SK-N-DZ (cell line): ENCODE measurements around the gene PRUNE1.
A peak's percentile ranks its signal among the peaks of the same experiment; 100 is the strongest.

Source experiments
- DNase-seq: peaks from one replicate; pipeline ENCODE4 v3.0.0-alpha.2; 2015; ENCODE audit warnings: low spot score

PRUNE1 gene

DNA sequence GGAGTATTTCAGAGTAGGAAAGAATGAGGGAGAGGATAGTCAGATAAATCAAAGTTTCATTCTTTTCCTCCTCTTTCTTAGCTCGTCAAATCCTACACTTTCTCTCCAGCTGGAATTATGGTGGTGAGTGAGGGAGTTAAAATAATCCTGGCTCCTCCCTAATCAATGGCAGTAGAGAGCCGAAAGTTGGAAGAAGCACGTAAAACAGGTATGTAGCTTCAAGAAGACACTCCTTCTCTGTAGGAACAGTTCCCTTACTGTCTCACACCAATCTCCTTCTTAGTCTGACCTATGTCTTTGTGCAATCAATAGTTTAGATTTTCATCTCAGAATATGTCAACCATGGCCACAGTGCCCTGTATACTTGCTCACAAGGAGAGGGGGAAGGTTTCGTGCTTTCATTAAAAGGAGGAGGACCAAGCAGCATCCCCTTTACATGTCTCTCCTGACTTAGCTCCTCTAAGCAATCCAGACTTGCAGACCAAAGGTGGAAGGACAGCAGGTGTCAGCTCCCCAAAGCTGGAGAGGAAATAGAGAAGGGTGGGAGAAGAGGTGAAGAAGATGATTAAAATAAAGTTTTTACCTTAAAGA is 2.4 kb upstream of the PRUNE1 start:
- DNase-seq, result no peak

DNA sequence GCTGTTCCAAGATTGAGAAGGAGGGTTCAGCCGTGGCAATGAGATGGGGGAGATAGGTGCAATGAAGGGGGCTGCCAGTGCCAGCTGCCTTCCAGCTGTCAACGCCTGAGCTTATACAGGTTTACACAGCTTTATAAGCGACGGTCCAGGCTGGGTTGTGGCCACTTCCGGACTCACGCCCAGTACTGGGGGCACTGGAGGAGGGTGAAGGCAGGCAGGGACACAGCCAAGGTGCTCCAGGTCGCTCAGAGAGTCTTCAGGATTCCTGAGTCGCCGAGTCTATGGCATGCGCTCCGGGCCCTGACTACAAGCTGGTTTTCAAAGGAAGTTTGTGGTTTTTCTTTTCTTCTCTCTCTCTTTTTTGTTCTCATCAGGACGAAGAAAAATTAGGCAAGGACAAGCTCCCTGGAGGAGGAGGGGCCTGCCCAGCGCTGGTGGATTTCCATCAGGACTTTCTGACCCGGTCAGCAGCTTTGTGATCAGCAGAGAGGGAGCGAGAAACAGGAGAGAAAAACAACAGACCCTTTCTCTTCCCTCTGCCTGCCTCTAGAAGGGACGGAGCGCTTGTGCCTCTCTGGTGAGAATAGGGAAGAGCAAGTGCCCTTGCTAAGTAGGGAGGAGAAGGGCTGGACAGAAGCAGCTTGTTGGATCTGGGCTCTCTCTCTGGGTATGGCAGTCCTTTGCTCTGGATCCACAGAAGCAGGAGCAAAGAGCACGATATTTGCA is 1.8 kb upstream of the PRUNE1 start, which contains the start of gene MINDY1:
Gene MINDY1 (minus strand): TSS at position 576 of the 726 bp plus-strand sequence. CDS start 4,285 bp downstream, outside the sequence.
- DNase-seq, result peak; percentile 92

GRCh38 chr1:151007853-151008243 is 401 bp upstream of the PRUNE1 start:
- DNase-seq, result no peak

DNA sequence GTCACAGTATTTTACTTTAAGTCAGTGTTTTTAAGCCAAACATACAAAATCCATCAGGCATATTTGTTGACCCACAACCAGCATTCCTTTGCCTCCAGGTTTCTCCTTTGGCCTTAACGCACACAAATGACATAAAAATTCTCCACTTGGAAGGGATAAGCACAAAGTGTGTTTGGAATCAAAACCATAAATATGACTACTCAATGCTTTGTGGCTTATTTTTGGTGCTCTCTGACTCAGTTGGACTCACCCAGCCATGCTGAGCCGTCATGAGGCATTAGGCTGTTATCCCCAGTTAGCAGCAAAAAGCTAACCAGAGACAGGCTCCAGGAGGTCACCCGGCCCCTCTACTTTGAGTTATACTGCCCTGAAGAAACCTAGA is 948 bp downstream of the PRUNE1 start:
- DNase-seq, result no peak

- DNase-seq, result no peak
Observed at GRCh38 chr1:151009674-151010345, 1.6 kb downstream of the PRUNE1 start.

DNA sequence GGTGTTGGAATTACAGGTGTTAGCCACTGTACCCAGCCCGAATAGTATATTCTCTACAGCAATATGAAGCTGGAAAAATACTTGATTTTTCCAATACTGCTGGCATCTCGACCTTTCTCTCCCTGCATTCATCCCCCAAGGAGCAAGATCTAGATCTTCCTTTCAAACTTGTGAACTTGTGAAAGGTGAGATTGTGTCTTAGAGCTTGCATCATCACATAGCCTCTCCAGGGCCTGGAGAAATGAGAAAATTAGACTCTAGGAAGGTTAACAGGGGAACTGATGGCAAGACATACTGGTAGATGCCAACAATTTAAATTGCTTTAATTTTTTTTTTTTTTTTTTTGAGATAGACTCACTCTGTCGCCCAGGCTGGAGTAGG is 2.1 kb downstream of the PRUNE1 start:
- DNase-seq, result no peak

DNA sequence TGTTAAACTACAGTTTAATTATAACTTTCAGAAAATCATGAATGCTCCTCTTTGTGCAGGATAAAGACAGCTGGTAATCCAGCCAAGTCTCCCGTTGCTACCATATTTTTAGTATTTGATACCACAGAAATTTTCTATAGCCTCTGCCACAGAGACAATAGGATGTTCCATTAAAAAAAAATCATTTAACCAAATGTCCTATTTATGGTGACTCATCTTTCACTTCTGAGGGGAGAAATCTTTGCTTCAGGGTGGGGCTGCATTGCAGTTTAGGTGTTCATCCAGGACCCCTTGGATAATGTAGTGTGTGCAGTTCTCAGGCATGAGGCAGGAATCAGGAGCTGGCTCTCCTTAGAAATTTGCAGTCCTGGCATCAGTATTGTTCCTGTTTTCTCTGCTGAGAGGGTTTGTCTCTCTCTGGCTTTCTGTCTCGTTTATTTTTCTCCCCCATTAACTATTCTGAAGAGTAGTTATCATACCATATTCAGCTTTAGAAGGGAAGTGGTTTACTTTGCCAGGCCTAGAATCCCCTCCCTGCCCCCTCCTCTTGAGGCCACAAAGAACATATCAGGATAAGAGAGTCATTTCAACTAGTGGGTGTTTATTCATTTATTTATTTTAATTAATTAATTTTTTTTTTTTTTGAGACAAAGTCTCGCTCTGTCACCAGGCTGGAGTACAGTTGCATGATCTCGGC is 3.1 kb downstream of the PRUNE1 start:
- DNase-seq, result no peak

GRCh38 chr1:151012684-151013471 is 4.6 kb downstream of the PRUNE1 start:
- DNase-seq, result no peak

GRCh38 chr1:151013518-151013917 is 5.3 kb downstream of the PRUNE1 start:
- DNase-seq, result no peak

- peak; percentile 75 for DNase-seq
Observed at GRCh38 chr1:151024540-151025146, 16.4 kb downstream of the PRUNE1 start.

DNA sequence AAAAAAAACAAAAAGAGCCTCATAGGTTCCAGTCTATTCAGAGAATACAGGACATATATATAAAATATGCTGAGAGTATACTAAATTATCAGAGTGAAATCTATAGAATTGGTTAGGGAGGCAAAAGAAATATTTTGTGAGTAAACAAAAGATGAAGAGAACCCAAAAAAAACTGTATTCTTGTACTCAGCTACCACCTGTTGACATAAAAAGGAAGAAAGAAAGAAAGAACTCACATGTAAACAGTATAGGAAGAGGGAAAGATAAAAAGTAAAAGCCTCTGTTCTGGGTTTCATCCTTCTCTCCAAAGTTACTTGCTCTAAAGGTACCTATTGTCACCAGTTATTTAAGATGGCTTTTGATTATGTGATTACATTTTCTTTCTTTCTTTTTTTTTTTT is 18.2 kb downstream of the PRUNE1 start:
- no peak for DNase-seq

DNA sequence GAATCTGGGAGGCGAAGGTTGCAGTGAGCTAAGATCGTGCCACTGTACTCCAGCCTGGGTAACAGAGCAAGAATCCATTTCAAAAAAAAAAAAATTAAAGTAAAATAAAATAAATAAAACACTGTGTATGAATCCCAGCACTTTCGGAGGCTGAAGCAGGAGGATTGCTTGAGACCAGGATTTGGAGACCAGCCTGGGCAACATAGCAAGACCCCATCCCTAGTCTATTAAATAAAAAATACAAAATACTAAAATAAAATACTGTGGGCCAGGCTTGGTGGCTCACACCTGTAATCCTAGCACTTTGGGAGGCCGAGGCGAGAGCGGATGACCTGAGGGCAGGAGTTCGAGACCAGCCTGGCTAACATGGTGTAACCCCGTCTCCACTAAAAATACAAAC is 23.9 kb downstream of the PRUNE1 start:
- DNase-seq, result no peak

DNA sequence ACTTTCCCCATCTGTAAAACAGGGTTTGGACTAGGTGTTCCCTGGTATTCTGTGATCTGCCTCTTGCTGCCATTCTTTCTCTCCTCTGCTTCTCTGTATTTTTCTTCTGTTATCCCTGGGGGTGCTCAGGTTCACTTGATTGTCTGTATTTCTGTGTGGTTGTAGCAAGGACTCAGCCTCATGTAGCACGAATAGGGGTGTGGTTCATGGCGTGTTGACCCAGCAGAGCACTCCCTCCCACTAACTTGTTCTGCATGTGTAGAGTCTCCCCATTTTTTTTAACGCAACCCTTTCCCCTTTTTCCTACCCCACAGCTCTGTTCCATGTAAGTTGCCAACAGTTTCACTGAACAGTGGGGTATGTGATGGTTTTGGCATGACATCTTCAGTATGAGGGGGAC is 26.9 kb downstream of the PRUNE1 start:
- no peak for DNase-seq

GRCh38 chr1:151036356-151036755 is 28.1 kb downstream of the PRUNE1 start, which contains the start of gene BNIPL:
BNIPL (plus strand) TSS chr1:151036586; CDS start chr1:151036726, 140 bp downstream.
- no peak for DNase-seq

- DNase-seq, result no peak
Observed at GRCh38 chr1:151037032-151037431, 28.8 kb downstream of the PRUNE1 start.

DNA sequence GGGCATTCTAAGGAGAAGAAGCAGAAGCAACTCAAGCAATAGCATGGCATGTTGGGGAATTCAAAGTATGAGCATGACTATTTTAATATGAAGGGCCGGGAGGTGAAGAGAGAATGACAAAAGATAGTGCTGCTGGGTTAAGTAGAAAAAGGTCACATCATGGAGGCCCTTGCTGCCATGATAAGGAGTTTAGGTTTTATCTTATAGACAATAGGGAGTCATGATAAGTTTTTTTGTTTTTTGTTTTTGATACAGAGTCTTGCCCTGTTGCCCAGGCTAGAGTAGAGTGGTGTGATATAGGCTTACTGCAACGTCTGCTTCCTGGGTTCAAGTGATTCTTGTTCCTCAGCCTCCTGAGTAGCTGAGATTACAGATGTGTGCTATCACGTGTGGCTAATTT is 31.3 kb downstream of the PRUNE1 start:
- no peak for DNase-seq

DNA sequence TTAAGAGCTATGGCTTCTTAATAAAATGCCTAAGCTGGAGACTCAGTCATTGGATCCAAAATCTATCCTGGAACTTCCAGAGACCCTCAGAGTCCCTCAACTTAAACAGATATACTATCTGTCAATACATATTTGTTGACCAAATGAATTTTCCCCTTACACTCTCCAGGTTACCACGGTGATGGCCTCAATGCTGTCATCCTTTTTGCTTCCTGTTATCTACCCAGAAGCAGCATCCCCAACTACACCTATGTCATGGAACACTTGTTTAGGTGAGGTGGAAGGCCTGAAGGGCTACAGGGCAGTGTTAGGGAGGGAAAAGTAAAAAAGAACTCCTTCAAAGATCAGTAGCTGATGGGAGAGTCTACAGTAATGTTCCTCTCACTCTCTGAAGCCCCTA is 34.9 kb downstream of the PRUNE1 start:
- DNase-seq, result no peak

DNA sequence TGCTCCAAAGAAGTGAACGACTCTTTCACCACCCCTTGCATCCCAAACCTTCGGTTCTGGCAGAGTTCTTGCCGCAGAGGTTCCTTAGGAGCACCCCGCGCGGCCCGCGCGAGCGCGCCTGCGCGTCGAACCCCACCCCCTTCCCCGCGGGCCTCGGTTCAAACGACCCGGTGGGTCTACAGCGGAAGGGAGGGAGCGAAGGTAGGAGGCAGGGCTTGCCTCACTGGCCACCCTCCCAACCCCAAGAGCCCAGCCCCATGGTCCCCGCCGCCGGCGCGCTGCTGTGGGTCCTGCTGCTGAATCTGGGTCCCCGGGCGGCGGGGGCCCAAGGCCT is 39.3 kb downstream of the PRUNE1 start, which contains the start of gene C1orf56:
Gene C1orf56 (plus strand): TSS at position 161 of the 334 bp plus-strand sequence. CDS start 97 bp downstream, at position 258.
- peak; percentile 83 for DNase-seq

- peak; percentile 86 for DNase-seq
Observed at GRCh38 chr1:151047925-151048644, 39.8 kb downstream of the PRUNE1 start.

DNA sequence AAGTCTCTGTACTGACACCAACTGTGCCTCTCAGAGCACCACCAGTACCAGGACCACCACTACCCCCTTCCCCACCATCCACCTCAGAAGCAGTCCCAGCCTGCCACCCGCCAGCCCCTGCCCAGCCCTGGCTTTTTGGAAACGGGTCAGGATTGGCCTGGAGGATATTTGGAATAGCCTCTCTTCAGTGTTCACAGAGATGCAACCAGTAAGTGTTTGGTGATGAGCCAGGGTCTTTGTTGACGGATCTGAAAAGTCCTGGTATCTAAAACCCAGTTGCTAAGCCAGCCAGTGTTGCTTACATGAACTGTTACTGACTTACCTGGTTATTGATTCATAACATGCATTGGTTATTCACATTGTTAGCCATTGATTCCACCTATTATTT is 40.4 kb downstream of the PRUNE1 start:
- DNase-seq, result no peak
